Measurements from ENCODE around the gene CFAP210.

Gene CFAP210

DNA sequence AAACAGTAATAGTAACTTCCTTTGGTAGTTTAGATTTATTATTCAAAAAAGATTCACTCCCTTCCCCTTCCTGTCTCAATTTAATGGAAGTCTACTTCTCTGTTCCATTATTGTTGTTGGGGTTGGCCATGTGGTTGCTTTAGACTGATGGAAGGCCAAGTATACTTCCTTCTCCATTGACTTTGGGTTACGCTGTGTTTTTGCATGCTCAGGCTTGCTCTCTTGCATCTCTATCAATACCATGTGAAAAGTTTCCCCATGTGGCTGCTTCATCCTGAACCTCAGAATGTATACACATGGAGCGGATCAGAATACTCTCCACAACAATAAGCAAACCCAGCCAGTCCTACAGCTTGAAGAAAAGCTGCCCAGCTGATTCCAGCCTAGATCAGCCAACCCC lies 20.3 kb downstream of the CFAP210 start:
- TF ChIP-seq, protein P1, sequence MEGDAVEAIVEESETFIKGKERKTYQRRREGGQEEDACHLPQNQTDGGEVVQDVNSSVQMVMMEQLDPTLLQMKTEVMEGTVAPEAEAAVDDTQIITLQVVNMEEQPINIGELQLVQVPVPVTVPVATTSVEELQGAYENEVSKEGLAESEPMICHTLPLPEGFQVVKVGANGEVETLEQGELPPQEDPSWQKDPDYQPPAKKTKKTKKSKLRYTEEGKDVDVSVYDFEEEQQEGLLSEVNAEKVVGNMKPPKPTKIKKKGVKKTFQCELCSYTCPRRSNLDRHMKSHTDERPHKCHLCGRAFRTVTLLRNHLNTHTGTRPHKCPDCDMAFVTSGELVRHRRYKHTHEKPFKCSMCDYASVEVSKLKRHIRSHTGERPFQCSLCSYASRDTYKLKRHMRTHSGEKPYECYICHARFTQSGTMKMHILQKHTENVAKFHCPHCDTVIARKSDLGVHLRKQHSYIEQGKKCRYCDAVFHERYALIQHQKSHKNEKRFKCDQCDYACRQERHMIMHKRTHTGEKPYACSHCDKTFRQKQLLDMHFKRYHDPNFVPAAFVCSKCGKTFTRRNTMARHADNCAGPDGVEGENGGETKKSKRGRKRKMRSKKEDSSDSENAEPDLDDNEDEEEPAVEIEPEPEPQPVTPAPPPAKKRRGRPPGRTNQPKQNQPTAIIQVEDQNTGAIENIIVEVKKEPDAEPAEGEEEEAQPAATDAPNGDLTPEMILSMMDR (IDR thresholded peaks at IDR 0.05; ENCODE audit: low read depth, low read length, missing control alignments), result no peak
- no peak overlapping the region for H3K4me3 ChIP-seq (ENCODE audit: low read depth, low read length)

DNA sequence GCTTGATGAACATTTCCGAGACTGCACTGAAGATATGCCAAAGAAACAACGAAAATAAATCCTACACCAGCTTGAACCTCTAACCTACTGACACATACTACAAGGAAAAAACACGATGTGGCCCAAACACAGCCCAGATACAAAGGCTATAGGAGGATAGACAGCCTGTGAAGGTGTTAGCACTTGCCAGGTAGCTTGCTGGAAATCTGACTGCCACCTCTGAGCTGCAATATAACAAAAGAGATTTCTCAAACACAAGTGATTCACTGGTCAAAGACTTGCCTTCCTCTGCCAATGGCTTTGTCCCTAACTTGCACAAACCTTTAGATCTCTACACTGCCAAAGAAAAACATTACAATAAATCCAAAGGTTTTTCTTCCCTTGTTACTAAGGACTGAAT lies 21.1 kb downstream of the CFAP210 start:
- no peak for DNase-seq (ENCODE audit: low read depth)
- H3K4me3 ChIP-seq (ENCODE audit: low read depth, low read length), result no peak overlapping the region
- TF ChIP-seq, protein P1 (IDR thresholded peaks at IDR 0.05; ENCODE audit: low read depth, low read length, missing control alignments), result no peak

More for the DNA sequence above, 20.3 kb downstream of the CFAP210 start:
- DNase-seq (ENCODE audit: low read depth), result no peak

DNA sequence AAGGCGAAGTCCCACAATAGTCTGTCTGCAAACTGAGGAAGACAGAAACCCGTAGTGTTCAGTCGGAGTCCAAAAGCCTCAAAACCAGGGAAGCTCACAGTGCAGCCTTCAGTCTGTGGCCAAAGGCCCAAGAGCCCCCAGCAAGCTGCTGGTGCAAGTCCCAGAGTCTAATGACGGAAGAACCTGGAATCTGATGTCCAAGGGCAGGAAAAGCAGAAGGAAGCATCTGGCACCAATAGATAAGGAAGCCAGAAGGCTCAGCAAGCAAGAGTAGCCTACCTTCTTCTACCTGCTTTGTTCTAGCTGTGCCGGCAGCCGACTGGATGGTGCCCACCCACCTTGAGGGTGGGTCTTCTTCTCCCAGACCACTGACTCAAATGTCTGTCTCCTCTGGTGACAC lies 21.8 kb downstream of the CFAP210 start:
- DNase-seq (ENCODE audit: low read depth), result no peak
- H3K4me3 ChIP-seq (ENCODE audit: low read depth, low read length), result no peak overlapping the region
- TF ChIP-seq, protein P1 (IDR thresholded peaks at IDR 0.05; ENCODE audit: low read depth, low read length, missing control alignments), result no peak

DNA sequence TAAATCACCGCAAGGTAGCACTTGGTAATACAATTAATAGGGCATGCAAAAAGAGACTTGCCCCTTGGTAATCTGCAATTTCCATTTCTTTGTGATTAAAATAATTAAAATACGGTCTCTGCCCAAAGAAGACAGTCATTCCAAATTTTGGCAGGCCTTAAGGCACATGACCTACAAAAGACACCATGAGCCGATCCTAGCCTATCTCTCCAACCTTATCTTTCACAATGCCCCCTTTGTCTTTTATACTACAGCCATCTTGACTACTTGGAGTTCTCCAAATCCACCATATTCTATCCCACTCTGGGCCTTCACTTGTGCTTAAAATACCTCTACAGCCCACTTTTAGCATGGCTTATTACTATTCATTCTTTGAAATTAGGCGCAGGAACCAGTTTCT lies 23.3 kb downstream of the CFAP210 start:
- H3K4me3 ChIP-seq (ENCODE audit: low read depth, low read length), result no peak overlapping the region
- TF ChIP-seq, protein P1 (IDR thresholded peaks at IDR 0.05; ENCODE audit: low read depth, low read length, missing control alignments), result no peak
- no peak for DNase-seq (ENCODE audit: low read depth)

DNA sequence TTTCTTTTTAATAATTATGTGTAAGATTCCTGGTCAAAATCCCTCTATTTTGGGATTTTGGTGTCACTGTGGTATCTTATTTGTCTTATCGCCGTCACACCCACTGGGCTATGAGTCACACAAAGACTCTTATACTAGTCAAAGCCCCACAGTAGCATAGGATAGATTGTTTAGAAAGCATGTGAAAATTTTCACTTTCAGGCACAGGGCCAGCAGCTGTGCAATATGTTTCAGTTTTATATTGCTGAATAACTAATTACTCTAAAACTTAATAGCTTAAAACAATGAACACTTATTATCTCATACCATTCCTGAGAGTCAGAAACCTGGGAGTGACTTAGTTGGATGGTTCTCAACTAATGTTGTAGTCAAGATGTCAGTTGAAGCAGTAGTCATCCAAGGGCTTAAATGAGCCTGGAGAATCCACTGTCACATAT lies 24.0 kb downstream of the CFAP210 start:
- TF ChIP-seq, protein P1 (IDR thresholded peaks at IDR 0.05; ENCODE audit: low read depth, low read length, missing control alignments), result no peak
- no peak overlapping the region for H3K4me3 ChIP-seq (ENCODE audit: low read depth, low read length)
- DNase-seq (ENCODE audit: low read depth), result no peak

DNA sequence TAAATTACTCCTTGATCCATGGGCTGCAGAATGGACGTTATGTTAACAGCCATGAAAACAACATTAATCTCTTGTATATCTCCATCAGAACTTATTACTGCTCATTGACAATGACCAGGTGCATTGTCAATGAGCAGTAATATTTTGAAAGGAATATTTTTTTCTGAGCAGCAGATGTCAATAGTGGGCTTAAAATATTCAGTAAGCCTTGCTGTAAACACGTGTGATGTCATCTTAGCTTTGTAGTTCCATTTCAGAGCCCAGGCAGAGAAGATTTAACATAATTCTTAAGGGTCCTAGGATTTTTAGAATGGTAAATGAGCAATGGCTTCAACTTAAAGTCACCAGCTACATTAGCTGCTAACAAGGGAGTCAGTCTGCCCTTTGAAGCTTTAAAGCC lies 26.6 kb downstream of the CFAP210 start:
- H3K4me3 ChIP-seq (ENCODE audit: low read depth, low read length), result no peak overlapping the region
- TF ChIP-seq, protein P1 (IDR thresholded peaks at IDR 0.05; ENCODE audit: low read depth, low read length, missing control alignments), result no peak
- DNase-seq (ENCODE audit: low read depth), result no peak

All from GM12864 (cell line).